Muscle layer of duodenum (tissue), 2 donors: ENCODE measurements around the gene ANOS1.

Experiments
- H3K27ac ChIP-seq: one replicate; pipeline ENCODE4 v1.7.0; 2013; ENCODE audit warnings: mild to moderate bottlenecking, low read length
- H3K27me3 ChIP-seq: one replicate; pipeline ENCODE4 v1.7.0; 2013; ENCODE audit warnings: low read depth, mild to moderate bottlenecking, control low read depth, low read length
- H3K36me3 ChIP-seq, 2 donors: one replicate each; pipeline ENCODE4 v1.7.0; 2013; ENCODE audit warnings: low read length in 2 of 2, control low read depth in 1 of 2, mild to moderate bottlenecking in 1 of 2; ENCODE audit not compliant: insufficient read depth in 2 of 2, control insufficient read depth in 1 of 2
- H3K4me1 ChIP-seq, 2 donors: one replicate each; pipeline ENCODE4 v1.7.0; 2013; ENCODE audit warnings: low read length in 2 of 2, mild to moderate bottlenecking in 2 of 2, control low read depth in 1 of 2, moderate library complexity in 1 of 2; ENCODE audit not compliant: insufficient read depth in 2 of 2, control insufficient read depth in 1 of 2
- H3K4me3 ChIP-seq, 2 donors: one replicate each; pipeline ENCODE4 v1.7.0; 2013; ENCODE audit warnings: low read length in 2 of 2, low read depth in 1 of 2, mild to moderate bottlenecking in 1 of 2
- H3K9me3 ChIP-seq, 2 donors: one replicate each; pipeline ENCODE4 v1.7.0; 2013; ENCODE audit warnings: low read length in 2 of 2, control low read depth in 1 of 2, mild to moderate bottlenecking in 1 of 2; ENCODE audit not compliant: control insufficient read depth in 1 of 2
- donor health status: healthy.

ANOS1 gene

GRCh38 chrX:8711401-8711800, 20.5 kb downstream of the ANOS1 start:
- Histone ChIP-seq H3K27ac (no peak overlapping the region), H3K4me3 (no peak overlapping the region), H3K9me3 (no peaks in the 10 kb centered on the region), H3K4me1 (no peaks in the 10 kb centered on the region), H3K36me3 (no peaks in the 10 kb centered on the region), H3K27me3 (no peaks in the 10 kb centered on the region)

- Histone ChIP-seq H3K9me3 (no peaks in the 10 kb centered on the region), H3K4me1 (no peaks in the 10 kb centered on the region), H3K27ac (no peak overlapping the region), H3K36me3 (no peaks in the 10 kb centered on the region), H3K27me3 (no peaks in the 10 kb centered on the region), H3K4me3 (no peak overlapping the region)
These were observed 27.8 kb downstream of the ANOS1 start for GRCh38 chrX:8704184-8704583.

DNA sequence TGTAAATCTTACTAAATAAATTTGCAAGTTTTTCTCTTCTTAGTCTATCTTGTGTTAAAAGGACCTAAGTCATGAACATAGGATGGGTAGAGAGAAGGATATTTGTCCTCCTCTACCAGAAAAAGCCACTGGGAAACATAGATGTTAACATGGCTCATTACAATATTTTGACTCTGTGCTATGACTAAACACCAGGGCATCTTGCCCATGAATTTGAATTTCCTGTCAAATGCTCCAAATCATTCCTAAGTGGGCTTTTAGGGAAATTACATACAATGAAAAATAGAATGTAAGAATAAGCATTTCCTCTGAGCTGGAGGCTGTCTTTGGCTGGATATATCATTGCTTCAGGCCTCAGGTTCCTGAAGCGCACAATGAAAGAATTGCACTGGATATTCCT, 39.1 kb downstream of the ANOS1 start:
- no peaks in the 10 kb centered on the region for H3K9me3 ChIP-seq
- no peak overlapping the region for H3K4me3 ChIP-seq
- H3K36me3 ChIP-seq = no peaks in the 10 kb centered on the region
- no peaks in the 10 kb centered on the region for H3K4me1 ChIP-seq
- H3K27me3 ChIP-seq = no peaks in the 10 kb centered on the region
- no peak overlapping the region for H3K27ac ChIP-seq

- no peaks in the 10 kb centered on the region for H3K36me3 ChIP-seq
- no peaks in the 10 kb centered on the region for H3K4me1 ChIP-seq
- no peaks in the 10 kb centered on the region for H3K9me3 ChIP-seq
- no peak overlapping the region for H3K4me3 ChIP-seq
- no peak overlapping the region for H3K27ac ChIP-seq
- H3K27me3 ChIP-seq = no peaks in the 10 kb centered on the region
These were observed 42.5 kb downstream of the ANOS1 start for GRCh38 chrX:8689473-8689872.

DNA sequence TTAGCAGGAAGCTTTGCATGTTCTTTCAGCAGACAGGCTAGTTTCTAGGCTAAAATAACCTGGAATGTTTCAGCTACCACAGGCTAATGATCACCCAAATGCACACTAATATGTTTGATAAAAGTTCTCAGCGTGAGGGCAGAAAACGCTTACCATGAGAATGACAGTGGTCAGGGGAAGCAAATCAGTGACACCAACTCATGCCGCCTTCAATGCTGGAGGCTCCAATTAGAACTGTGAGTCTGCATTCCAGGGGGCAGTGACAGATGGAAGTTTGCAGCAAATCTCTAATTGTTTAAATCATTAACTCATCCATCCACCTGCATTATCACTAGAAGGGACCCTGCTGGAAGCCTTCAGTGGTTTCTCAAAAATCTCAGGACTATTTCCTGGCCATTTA, 43.2 kb downstream of the ANOS1 start:
- H3K4me3 ChIP-seq = no peak overlapping the region
- H3K9me3 ChIP-seq = no peaks in the 10 kb centered on the region
- H3K27me3 ChIP-seq = no peaks in the 10 kb centered on the region
- H3K4me1 ChIP-seq = no peaks in the 10 kb centered on the region
- no peaks in the 10 kb centered on the region for H3K36me3 ChIP-seq
- H3K27ac ChIP-seq = no peak overlapping the region

DNA sequence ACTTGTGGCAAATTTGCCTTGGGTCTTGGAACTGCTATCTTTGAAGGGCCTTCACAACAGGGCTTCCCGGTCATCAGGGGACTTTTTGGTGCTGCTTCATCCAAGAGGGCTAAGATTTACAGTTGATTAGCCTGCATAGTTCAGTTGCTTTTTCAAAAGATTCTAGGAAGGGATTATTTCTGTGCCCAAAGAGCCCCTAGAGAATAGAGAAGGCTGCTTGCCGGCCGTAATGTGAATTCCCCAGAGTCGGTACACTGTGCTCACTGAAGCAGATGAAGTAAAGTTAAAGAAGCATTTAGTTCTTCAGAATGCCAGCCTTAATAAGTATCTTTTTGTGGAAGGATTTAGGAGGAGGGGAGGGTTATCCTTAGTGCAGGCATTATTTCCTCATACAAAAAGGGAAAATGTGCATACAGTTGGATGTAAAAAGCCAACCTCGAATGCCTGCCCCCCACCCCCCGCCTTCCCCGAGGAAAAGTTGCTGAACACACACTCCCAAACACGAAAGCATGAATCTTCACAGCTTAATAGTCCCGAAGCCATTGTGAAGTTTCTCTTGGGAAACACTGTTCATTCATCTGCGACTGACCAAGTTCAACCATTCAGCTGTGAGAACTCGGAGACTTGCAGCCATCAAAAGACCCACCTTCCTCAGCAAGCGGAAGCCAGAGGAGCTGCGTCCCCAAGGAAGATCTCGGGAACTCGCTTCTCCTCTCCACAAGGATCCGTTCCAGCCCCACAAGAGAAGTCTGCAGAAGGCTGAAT, 47.6 kb downstream of the ANOS1 start:
- Histone ChIP-seq H3K36me3 (no peaks in the 10 kb centered on the region), H3K4me3 (no peak overlapping the region), H3K27ac (no peak overlapping the region), H3K27me3 (no peaks in the 10 kb centered on the region), H3K4me1 (no peaks in the 10 kb centered on the region), H3K9me3 (no peaks in the 10 kb centered on the region)

DNA sequence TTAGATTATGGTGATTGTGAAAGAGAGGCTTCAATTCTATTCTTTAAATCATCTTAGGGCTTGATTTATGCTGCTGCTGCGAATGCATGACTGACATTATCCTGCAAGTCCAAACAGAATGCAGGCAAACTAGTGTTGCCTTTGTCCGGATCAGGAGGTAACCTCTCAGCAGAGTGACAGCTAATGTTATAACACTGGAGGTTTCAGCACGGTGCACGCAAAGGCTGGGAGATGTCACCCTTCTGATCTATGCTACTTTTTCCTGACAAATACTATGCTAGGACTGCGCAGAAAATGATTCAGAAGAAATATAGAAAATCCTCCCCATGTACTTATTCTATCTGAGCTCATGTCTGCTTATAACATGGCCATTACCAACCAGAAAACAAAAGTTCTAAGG, 48.2 kb downstream of the ANOS1 start:
- no peaks in the 10 kb centered on the region for H3K9me3 ChIP-seq
- H3K4me1 ChIP-seq = no peaks in the 10 kb centered on the region
- no peak overlapping the region for H3K27ac ChIP-seq
- H3K36me3 ChIP-seq = no peaks in the 10 kb centered on the region
- H3K4me3 ChIP-seq = no peak overlapping the region
- H3K27me3 ChIP-seq = no peaks in the 10 kb centered on the region

DNA sequence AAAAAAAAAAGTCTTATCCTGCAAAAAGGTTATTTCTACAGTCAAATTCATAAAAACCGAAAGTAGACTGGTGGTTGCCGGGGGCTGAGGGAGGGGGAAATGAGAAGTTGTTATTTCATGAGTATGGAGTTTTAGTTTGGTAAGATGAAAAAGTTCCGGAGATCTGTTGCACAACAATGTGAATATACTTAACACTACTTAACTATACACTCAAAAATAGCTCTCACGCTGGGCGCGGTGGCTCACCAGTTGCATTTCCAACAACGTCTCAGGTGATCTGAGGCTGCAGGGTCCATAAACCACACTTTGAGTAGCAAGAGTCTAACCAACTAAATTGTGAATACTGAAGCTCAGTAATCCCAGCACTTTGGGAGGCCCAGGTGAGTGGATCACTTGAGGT, 52.4 kb downstream of the ANOS1 start:
- H3K4me3 ChIP-seq = no peak overlapping the region

GRCh38 chrX:8675006-8675630, 56.8 kb downstream of the ANOS1 start:
- no peaks in the 10 kb centered on the region for H3K4me1 ChIP-seq
- no peaks in the 10 kb centered on the region for H3K27me3 ChIP-seq
- no peaks in the 10 kb centered on the region for H3K36me3 ChIP-seq
- H3K4me3 ChIP-seq = no peak overlapping the region
- no peaks in the 10 kb centered on the region for H3K9me3 ChIP-seq
- no peak overlapping the region for H3K27ac ChIP-seq

More for the DNA sequence above, 52.4 kb downstream of the ANOS1 start:
- Histone ChIP-seq H3K4me1 (no peaks in the 10 kb centered on the region), H3K9me3 (no peaks in the 10 kb centered on the region), H3K27me3 (no peaks in the 10 kb centered on the region), H3K27ac (no peak overlapping the region), H3K36me3 (no peaks in the 10 kb centered on the region)

GRCh38 chrX:8673201-8673600, 58.7 kb downstream of the ANOS1 start:
- Histone ChIP-seq H3K36me3 (no peaks in the 10 kb centered on the region), H3K27ac (no peak overlapping the region), H3K9me3 (no peaks in the 10 kb centered on the region), H3K27me3 (no peaks in the 10 kb centered on the region), H3K4me3 (no peak overlapping the region), H3K4me1 (no peaks in the 10 kb centered on the region)

GRCh38 chrX:8672176-8672575, 59.8 kb downstream of the ANOS1 start:
- Histone ChIP-seq H3K4me3 (no peak overlapping the region), H3K27ac (no peak overlapping the region), H3K27me3 (no peaks in the 10 kb centered on the region), H3K36me3 (no peaks in the 10 kb centered on the region), H3K9me3 (no peaks in the 10 kb centered on the region), H3K4me1 (no peaks in the 10 kb centered on the region)

GRCh38 chrX:8668813-8669212, 63.1 kb downstream of the ANOS1 start:
- Histone ChIP-seq H3K27ac (no peak overlapping the region), H3K4me3 (no peak overlapping the region), H3K4me1 (no peaks in the 10 kb centered on the region), H3K27me3 (no peaks in the 10 kb centered on the region), H3K36me3 (no peaks in the 10 kb centered on the region), H3K9me3 (no peaks in the 10 kb centered on the region)
